ENCODE measurements around the gene LHPP. TPM values are rescaled to one million over a fixed set of nuclear protein-coding genes. Genes with fewer than 3 reads are reported as not detected.

Gene LHPP
- total RNA-seq, 1 donor from 2014 or later: 16.2 TPM

GRCh38 chr10:124455441-124455840, 6.2 kb upstream of the LHPP start:
- Histone ChIP-seq H3K4me1 (no peaks in the 10 kb centered on the region), H3K4me3 (no peak overlapping the region), H3K27ac (no peak overlapping the region), H3K27me3 (peaks cover 49% of the 10 kb centered on the region), H3K9me3 (no peaks in the 10 kb centered on the region), H3K36me3 (no peaks in the 10 kb centered on the region)
- no peak for TF ChIP-seq CTCF (IDR thresholded peaks at IDR 0.05)
- DNase-seq (no peak), ATAC-seq (no peak)
- intact Hi-C loops (cut with DNase I): no loop called here

- H3K27me3 ChIP-seq: peaks cover 19% of the 10 kb centered on the region
- no peak overlapping the region for H3K27ac ChIP-seq
- no peaks in the 10 kb centered on the region for H3K9me3 ChIP-seq
- no peaks in the 10 kb centered on the region for H3K36me3 ChIP-seq
- TF ChIP-seq CTCF (IDR thresholded peaks at IDR 0.05): no peak
- intact Hi-C loops (cut with DNase I): no loop called here
- ATAC-seq: no peak
- no peak for DNase-seq
- no peak overlapping the region for H3K4me3 ChIP-seq
- H3K4me1 ChIP-seq: peaks cover 8% of the 10 kb centered on the region
Measured at GRCh38 chr10:124458473-124458872, 3.1 kb upstream of the LHPP start.

GRCh38 chr10:124458889-124459288, 2.7 kb upstream of the LHPP start:
- no peak for TF ChIP-seq CTCF (IDR thresholded peaks at IDR 0.05)
- intact Hi-C loops (cut with DNase I): no loop called here
- peaks cover 15% of the 10 kb centered on the region for H3K27me3 ChIP-seq
- DNase-seq (no peak), ATAC-seq (no peak)
- no peaks in the 10 kb centered on the region for H3K9me3 ChIP-seq
- H3K4me3 ChIP-seq: no peak overlapping the region
- H3K27ac ChIP-seq: no peak overlapping the region
- peaks cover 8% of the 10 kb centered on the region for H3K4me1 ChIP-seq
- no peaks in the 10 kb centered on the region for H3K36me3 ChIP-seq

GRCh38 chr10:124459395-124459794, 2.2 kb upstream of the LHPP start:
- H3K27me3 ChIP-seq: peaks cover 10% of the 10 kb centered on the region
- H3K9me3 ChIP-seq: no peaks in the 10 kb centered on the region
- no peak overlapping the region for H3K27ac ChIP-seq
- no peaks in the 10 kb centered on the region for H3K36me3 ChIP-seq
- no peak overlapping the region for H3K4me3 ChIP-seq
- no peak for TF ChIP-seq CTCF (IDR thresholded peaks at IDR 0.05)
- no peak for ATAC-seq
- no peak for DNase-seq
- intact Hi-C loops (cut with DNase I): no loop called here
- H3K4me1 ChIP-seq: peaks cover 8% of the 10 kb centered on the region

- no peak for DNase-seq
- no peak for ATAC-seq
- Histone ChIP-seq H3K9me3 (no peaks in the 10 kb centered on the region), H3K4me3 (no peak overlapping the region), H3K27ac (no peak overlapping the region), H3K4me1 (peaks cover 8% of the 10 kb centered on the region), H3K36me3 (no peaks in the 10 kb centered on the region), H3K27me3 (peaks cover 2% of the 10 kb centered on the region)
- no peak for TF ChIP-seq CTCF (IDR thresholded peaks at IDR 0.05)
- intact Hi-C loops (cut with DNase I): no loop called here
Measured at GRCh38 chr10:124460144-124460543, 1.5 kb upstream of the LHPP start.

- Histone ChIP-seq H3K27me3 (no peaks in the 10 kb centered on the region), H3K9me3 (no peaks in the 10 kb centered on the region), H3K4me3 (peak overlapping the region; percentile 75), H3K27ac (peak overlapping the region; percentile 87), H3K36me3 (no peaks in the 10 kb centered on the region), H3K4me1 (peaks cover 8% of the 10 kb centered on the region)
- TF ChIP-seq CTCF (IDR thresholded peaks at IDR 0.05): no peak
- no peak for ATAC-seq
- intact Hi-C loops (cut with DNase I): no loop called here
- DNase-seq: no peak
Measured at GRCh38 chr10:124462348-124462695, 699 bp downstream of the LHPP start.

Data from upper lobe of right lung (tissue), 1 donor.